HG02798 (cell line): ENCODE results near the gene NKD2.

Source experiments
- ATAC-seq: cut with Tn5 transposase; IDR thresholded peaks from one replicate; pipeline ENCODE4 v1.9.1; 2021; ENCODE audit warnings: mild to moderate bottlenecking; ENCODE audit not compliant: unreplicated experiment, poor library complexity

NKD2 gene

DNA sequence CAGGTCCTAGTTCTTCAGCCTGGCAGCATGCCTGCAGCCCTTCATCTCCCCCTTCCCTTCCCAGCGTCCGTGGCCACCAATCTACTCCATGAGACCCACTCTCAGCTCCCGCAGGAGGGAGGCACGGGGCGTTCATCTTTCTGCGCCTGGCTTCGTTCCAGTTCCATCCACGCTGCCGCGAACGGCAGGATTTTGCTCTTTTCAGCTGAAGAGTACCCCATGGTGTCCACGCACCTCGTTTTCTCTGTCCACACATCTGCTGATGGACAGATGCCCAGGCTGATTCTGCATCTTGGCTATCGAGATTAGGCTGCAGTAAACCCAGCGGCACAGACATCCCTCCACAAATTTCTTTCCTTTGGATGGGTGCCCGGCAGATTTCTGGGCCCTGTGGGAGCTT, 30.5 kb upstream of the NKD2 start:
- ATAC-seq = no peak

DNA sequence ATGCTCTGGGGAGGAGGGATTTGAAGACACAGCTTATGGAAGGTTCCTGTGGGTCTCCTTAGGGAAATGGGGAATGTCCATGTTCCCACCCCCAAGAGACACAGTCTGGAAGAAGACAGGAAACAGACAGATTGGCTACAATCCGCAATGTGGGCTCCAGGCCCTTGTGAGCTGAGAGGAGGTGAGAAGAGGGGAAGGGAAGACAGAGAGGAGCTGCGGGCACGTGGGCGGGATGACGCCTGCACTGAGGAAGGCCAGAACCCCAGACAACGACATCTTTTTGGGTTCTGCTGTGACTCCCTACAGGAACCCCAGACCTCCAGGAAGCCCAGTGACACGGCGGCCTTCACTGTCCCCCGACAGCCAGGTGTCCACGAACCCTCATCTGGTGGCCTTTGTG, 29.9 kb upstream of the NKD2 start:
- no peak for ATAC-seq

DNA sequence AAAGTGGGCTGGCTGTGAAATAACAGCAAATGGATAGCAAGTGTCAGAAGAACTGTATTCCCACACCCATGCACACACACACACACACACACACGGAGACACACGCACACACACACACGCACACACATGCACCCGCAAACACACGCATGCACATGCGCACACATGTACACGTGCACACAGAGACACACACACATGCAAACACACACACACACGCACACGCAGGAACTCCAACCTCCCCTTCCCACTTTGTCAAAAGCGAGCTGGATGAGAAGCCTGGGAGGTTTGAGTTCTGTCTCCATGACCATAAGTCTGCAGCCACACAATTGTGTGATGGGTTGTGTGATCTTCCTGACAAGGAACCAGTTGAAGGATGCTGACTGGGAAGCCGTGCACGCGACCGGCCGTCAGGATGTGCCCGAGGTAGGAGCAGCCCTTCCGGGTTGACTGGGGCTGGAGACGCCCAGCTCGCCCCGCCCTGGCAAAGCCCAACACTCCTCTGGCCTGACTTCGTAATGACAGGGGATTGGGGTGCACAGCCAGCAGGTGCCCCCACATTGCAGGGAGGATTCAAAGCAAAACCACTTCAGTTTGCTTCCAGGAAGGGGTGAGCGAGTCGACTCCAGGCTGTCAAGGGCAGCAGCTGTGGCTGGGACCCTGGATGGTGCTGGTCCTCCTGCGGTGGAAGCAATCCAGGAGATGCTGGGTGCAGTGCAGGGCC, 29.3 kb upstream of the NKD2 start:
- ATAC-seq = no peak

DNA sequence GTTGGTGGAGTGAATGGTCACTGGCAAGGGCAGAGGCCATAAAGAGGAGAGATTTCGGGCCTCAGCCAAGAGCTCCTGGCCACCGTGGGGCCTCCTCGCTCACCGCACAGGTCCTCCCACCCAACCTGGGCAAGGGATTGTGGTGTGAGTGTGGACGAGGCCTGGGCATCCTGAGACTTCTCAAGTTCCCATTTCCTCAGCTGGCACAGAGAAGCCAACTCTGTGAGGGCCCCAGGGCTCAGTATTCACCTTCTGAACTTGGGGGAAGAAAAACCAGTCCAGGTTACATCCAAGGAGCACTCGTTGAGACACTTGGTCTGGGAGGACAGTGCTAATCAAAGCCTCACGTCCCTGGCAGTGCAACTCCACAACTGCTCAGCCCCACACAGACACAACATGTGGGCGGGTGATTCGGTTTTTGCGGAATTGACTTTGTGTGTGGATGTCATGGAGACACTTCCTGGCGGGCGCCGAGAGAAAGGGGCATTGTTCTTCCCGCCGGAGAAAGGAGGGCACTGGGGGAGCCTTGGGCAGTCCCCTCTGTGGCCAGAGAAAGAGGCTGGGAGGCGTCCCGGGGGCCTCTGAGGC, 28.5 kb upstream of the NKD2 start:
- no peak for ATAC-seq

DNA sequence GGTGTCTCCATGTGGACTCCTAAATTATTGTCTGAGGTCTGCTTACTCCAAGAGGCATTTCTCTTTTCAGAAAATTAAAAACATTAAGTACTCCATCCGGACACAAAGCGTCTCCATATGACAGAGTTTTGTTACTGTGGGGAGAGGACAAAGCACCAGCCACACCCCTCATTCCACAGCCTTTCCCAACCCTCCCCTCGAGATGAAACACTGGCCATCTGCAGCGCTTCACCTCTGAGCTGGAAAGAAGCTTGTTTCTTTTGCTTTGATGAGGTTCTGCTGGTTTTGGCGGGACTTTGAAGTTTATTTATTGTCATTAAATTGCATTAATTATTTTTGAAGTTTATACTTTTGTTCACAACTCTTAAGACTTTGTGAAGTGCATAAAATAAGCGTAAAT, 27.6 kb upstream of the NKD2 start:
- ATAC-seq = no peak

DNA sequence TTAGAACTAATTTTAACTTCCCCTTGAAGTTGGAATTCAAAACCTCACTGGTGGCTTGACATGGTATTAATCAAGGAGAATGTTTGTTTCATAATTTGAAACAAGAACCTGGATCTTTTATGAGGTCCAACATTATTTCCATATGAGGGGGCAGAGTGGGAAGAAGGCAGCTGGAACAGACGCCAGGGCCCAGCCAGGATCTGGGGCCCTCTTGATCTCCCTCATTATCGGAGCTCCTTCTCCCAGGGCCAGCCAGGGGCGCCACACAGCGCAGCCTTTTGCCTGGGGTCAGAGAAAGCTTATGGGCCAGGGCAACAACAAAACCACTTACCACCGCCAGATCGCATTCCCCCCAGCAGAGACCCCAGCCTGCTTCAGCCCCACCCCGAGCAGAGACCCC, 27.1 kb upstream of the NKD2 start:
- no peak for ATAC-seq

DNA sequence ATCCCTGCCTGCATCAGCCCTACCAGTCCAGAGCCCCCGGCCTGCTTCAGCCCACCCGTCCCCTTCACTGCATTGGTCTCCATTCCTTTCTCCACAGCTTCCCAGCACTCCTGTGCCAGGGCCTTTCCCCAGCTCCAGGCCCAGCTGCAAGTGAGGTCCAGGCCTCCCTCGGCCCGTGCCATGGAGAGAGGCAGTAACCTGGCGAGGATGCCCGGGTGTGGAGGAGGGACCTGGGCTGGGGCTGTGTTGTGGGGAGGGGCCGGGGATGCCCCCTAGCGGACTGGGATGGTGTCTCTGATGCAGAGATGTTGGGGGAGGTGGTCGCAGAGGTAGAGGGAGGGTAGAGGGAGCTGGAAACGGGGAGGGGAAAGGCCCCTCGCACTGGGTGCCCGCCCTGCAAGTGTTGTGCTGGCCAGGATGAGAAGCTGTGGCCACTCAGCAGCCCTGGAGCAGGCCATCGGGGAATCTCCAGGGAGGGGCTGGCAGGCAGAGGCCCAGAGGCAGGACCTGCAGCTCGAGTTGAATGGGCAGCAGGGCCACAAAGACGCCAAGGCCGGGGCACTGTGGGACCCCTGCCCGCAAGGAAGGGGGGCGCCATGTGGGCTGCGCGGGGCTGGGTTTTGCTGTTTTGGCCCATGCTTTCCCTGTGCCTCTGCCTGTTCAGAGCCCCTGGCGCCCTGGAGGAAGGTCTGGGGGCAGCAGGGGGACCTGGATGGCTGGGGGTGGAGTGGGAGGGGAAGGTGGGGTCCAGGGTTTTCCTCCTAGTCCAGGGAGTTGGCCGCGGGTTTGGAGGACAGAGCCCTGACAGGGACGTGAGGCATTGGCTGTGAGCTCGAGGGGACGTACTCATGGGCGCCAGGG, 26.0 kb upstream of the NKD2 start:
- no peak for ATAC-seq

DNA sequence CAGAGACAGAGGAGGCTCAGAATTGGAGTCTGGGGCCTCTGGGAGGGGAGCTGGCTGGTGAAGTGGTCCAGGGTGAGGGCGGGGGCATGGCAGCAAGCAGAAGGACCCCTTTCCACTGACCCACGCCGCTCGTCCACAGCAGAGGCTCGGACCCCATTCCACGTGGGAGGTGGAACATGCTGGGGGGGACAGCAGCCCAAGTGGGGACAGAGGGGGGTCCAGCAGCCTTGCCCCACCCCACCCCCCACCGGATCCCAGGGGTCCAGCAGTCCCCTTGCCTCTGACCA, 25.4 kb upstream of the NKD2 start:
- ATAC-seq = no peak

DNA sequence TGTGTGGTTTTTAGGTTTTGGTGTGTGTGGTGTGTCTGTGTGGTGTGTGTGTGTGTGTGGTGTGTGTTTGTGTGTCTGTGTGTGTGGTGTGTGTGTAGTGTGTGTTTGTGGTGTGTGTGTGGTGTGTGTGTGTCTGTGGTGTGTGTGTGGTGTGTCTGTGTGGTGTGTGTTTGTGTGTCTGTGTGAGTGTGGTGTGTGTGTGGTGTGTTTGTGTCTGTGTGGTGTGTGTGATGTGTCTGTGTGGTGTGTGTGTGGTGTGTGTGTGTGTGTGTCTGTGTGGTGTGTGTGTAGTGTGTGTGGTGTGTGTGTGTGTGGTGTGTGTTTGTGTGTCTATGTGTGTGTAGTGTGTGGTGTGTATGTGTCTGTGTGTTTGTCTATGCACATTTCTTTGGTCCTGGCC, 25.0 kb upstream of the NKD2 start:
- ATAC-seq = no peak

DNA sequence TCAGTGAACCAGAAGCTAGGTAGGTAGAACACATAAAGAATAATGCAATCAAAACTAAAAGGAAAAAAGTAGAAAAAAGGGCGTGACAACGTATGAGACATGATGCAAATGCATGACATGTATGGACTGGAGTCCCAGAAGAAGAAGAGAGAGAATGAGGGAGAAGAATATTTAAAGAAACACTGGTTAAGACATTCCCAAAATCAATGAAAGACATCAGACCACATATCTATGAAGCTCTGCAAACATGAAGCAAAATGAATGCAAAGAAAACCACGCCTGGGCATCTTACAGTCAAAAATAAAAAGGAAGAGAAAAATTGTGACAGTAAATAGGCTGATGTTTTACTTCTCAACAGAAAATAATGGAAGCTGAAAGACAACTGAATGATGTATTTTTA, 23.8 kb upstream of the NKD2 start:
- no peak for ATAC-seq

DNA sequence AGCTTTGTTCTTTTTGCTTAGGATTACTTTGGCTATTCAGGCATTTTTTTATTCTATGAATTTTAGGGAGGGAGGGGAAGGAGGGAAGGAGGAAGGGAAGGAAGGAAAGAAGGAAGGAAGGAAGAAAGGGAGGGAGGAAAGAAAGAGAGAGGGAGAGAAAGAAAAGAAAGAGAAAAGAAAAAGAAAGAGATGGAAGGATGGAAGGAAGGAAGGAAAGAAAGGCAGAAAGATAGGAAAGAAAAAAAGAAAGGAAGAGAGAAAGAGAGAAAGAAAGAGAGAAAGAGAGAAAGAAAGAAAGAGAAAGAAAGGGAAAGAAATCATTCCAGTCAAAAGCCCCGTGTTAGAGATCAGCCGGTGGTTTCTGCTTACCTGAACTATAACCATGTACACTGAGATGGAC, 20.8 kb upstream of the NKD2 start:
- ATAC-seq = no peak

DNA sequence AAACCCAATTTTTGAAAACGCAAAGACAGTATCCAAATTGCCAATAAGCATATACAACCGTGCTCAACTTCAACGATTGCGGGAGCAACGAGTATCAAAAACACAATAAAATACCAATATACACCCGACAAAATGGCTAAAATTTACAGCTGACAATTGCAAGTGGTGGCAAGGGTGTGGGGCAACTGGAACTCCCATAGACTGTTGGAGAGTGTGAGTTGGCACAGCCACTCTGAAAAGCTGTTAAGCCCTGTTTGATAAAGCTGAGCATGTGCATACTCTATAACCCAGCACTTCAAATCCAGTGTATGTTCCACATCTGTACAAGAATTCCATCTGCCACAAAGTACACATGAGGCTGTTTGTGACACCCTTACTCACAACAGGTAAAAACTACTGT, 20.3 kb upstream of the NKD2 start:
- no peak for ATAC-seq

DNA sequence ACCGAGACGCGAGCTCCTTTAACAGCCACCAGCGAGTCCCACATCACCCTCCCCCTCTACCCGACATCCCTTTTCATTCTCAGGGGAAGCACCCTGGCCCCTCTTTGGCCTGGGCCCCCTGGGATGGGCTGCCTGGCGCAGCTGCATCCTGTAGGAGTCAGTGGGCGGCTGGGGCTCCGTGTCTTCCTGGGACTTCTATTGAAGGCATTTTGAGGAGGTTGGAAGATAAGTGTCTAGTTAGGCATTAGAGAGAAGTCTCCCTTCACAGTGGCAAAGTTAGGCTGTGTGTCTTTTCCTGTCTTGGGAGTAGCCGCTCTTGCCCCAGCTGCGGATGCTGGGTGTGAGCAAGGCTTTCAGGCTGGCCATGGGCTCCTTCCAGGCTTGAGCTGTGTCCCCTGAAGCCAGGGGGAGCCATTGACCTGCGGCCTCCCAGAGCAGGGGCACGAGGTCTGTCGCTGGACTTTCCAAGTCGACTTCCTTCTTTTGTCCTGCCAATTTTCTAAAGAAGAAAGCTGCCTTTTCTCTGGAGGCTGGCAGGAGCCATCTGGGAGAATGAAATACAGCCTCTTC, 18.6 kb upstream of the NKD2 start:
- ATAC-seq = no peak

DNA sequence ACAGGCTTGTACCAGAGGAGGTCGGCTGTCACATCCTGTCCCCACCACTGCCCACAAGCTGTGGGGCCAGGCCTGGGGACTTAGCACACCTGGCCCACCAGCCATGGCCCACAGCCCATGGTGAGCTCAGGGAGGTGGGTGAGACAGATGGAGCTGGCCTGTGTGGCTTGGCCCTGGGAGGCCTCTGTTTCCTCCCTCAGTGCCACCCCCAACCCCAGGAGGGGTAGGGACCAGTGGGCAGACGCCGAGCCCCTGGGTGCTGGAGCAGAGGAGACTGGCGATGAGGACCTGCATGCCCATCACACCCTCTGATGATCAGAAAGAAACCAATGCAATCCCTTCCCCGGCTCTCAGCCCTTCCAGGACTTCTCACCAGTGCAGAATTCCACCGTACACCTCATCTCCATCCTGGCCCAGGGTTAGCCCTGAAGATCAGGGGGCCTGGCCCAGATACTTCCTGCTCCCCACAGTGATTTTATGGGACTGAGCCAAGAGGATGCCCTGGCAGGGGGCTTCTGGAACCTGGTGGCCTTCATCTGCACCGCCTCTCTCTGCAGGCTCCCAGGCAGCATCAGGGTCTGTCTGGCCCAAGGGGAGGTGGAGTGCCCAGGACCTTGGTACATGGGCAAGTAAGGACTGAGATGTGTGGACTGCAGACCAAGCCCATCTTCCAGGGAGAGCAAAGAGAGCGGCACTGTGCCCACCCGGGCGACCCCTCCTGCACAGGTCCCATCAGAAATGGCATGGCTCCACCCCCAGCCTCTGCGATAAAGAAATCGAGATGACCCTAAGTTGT, 16.9 kb upstream of the NKD2 start:
- ATAC-seq = no peak

DNA sequence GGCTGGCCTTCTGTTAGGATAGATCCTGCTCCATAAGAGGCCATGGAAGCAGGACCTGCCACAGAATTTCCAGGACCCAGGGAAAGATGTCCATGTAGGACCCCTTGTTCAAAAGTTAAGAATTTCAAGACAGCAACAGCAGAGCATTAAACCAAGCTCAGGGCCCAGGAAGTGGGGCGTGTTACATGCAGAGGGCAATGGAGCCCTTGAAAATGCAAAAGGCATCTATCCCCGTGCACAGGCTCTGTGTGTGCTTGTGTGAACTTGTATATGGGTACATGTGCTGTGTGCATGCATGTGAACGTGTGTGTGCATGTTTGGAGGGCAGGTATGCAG, 14.4 kb upstream of the NKD2 start:
- no peak for ATAC-seq

DNA sequence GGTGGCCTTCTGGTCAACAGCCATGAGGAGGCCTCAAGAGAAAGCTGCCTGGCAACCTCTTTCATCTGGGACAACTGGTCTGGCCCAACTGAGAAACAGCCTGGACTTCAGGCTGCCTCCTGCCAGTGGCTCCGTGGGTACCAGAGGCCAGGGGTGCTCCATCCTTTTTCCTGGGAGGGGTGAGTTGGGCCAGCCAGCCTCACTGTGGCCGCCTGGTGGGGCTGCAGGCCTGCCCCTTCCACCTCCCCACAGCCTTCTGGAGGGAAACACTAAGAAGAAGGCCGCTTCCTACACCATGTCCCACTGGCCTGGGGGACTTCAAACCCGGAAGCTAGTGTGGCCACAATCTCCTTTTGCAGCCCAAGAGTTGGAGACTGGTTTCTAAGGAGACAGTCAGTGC, 13.8 kb upstream of the NKD2 start:
- no peak for ATAC-seq

DNA sequence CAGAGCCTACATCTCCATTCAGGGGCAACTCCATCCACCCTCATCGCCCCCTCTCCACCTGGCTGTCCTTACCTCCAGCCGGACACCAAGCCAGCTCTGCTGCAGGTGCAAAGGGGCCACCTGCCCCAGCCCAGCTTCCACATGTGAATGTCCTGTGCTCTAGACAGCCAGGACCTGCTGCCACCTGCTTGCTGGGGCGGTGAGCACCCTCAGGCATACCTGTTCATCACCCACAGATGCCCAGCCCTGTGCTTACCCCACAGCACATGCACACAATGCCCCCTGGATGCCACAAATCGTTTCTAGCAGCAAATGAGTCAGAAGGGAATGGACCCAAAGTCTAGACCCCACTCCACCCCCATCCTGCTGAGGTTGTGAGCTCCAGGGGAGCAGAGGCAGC, 13.3 kb upstream of the NKD2 start:
- no peak for ATAC-seq

DNA sequence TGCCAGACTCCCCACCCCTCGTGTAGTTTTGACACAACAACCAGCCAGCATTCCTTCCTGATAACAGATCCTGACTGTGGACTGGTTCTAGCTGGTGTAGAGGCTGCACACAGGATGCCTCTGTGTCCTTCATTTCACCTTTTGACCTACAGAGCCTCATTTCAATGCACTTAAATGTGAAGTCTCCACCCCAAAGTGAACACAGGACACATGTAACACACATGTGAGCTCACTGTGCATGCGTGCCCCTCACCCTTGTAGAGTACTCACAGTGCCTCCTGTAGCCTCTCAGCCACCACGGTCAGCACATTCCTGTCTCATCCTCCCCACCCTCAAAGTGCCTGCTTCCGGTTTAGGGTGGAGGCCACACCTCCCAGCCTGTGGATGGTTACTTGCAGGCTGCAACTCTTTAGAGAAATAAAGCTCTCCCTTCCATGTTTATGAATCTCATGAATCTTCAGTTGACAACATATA, 11.6 kb upstream of the NKD2 start:
- ATAC-seq = no peak

DNA sequence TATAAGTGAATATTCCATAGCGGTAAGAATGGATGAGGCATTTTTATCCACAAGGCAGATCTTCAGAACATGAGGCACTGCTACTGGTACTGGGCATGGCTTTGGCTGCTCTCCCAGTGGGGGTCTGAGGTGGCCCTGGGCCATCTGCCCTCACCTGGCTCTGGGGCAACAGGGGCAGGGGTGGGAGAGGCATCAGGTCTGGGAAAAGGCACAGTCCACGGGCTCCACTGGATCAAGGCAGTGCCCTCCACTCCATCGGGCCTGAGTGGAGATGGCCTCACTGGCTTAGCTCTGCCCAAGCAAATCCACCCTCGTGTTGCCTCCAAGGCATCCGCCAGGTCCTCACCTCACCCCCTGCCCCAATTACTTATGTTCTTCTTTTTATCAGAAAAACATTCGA, 10.9 kb upstream of the NKD2 start:
- ATAC-seq = no peak

DNA sequence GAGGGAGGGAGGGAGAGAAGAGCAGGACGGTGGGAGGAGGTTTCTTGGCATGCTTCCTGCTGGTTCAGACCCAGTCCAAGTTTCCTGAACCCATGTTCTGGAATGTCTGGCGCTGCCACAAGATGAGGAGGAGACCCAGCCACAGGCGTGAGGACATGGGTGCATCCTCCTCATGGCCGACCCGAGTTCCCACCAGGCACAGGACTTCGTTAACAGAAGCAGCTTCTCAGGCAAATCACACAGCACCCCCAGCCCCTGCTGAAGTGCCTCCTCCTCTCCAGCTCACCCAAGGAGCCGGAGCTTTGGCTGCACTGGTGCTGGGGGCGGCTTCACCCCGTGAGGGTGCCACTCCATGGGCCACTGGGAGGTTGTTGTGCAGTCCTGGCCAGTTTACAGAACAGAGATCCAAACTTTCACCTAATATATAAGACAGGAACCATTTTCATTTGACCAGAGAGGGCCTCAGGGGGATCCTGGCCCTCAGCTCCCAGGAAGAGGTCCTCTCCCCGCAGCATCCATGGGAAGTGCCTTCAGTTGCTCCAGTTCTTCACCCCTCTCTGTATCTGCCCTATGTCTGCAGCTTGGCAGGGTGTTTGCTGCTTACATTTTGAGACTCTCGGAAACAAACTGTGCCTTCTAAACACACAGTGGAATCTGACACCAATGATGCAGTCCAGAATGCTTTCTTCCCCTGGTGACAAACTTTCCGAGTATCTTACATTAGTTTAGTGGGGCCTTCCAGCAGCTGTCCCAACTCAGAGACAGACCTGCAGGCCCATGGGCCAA, 10.2 kb upstream of the NKD2 start:
- no peak for ATAC-seq
